Caco-2 (cell line): ENCODE data around the gene VPS13D. TPM values are rescaled to one million over a fixed set of nuclear protein-coding genes. Genes with fewer than 3 reads are reported as not detected.

Experiments used
- BruUV-seq: library from RNA; stranded (reverse); fragments of 400-500 nt; replicated peaks from 2 replicates; lab custom pipeline; 2021; lab: Mats Ljungman, UMichigan
- CTCF ChIA-PET: fragments of 300-600 bp; sonication (Branson Sonifier 250); formaldehyde crosslinking; loops from one replicate; lab custom pipeline; 2022; ENCODE audit warnings: antibody characterized with exemption; lab: Charles Lee
- POLR2A ChIA-PET: fragments of 300-600 bp; sonication (Branson Sonifier 250); formaldehyde crosslinking; loops from one replicate; lab custom pipeline; 2022; ENCODE audit warnings: antibody characterized with exemption; lab: Charles Lee
- DNase-seq, 2 experiments: peaks; one replicate each; pipeline versions ENCODE4 v3.0.0 to v3.0.0-alpha.2; 2020 to 2022
- H3K27me3 ChIP-seq: replicated peaks from 2 replicates; pipeline ENCODE4 v1.6.0; 2011; ENCODE audit warnings: low read length; ENCODE audit not compliant: control insufficient read depth, insufficient read depth
- H3K36me3 ChIP-seq: 2 replicates; pipeline ENCODE4 v1.5.1; 2011; ENCODE audit warnings: low read length; ENCODE audit not compliant: control insufficient read depth, insufficient read depth
- H3K4me1 ChIP-seq: fragments of 250-450 bp; sonication (Bioruptor Pico); 2 replicates; pipeline ENCODE4 v1.5.1; 2020; ENCODE audit warnings: mild to moderate bottlenecking
- H3K4me3 ChIP-seq: 2 replicates; pipeline ENCODE4 v1.5.1; 2011; ENCODE audit warnings: low read depth, mild to moderate bottlenecking, control low read depth, low read length
- H3K9me3 ChIP-seq: fragments of 250-450 bp; sonication (Bioruptor Pico); 2 replicates; pipeline ENCODE4 v1.5.1; 2020; ENCODE audit warnings: mild to moderate bottlenecking, moderate library complexity
- H3K27ac Mint-ChIP-seq: one replicate; pipeline ENCODE4 v1.8.0; 2022; ENCODE audit warnings: mixed read lengths; ENCODE audit not compliant: unreplicated experiment
- H3K27me3 Mint-ChIP-seq: one replicate; pipeline ENCODE4 v1.8.0; 2022; ENCODE audit warnings: mixed read lengths; ENCODE audit not compliant: insufficient read depth, unreplicated experiment
- H3K36me3 Mint-ChIP-seq: one replicate; pipeline ENCODE4 v1.8.0; 2022; ENCODE audit warnings: mild to moderate bottlenecking, mixed read lengths; ENCODE audit not compliant: insufficient read depth, unreplicated experiment
- H3K4me1 Mint-ChIP-seq: one replicate; pipeline ENCODE4 v1.8.0; 2022; ENCODE audit warnings: low read depth, mixed read lengths; ENCODE audit not compliant: unreplicated experiment
- H3K4me3 Mint-ChIP-seq: one replicate; pipeline ENCODE4 v1.8.0; 2022; ENCODE audit warnings: mild to moderate bottlenecking, moderate library complexity, mixed read lengths; ENCODE audit not compliant: unreplicated experiment
- H3K9me3 Mint-ChIP-seq: one replicate; pipeline ENCODE4 v1.8.0; 2022; ENCODE audit warnings: mixed read lengths; ENCODE audit not compliant: unreplicated experiment
- intact Hi-C: fragments of 100-400 bp; cut with micrococcal nuclease; formaldehyde crosslinking; loops from one replicate; pipeline ENCODE4 v1.10.0; 2022; ENCODE audit not compliant: unreplicated experiment
- total RNA-seq: library from RNA; stranded (reverse); gene quantifications from 2 replicates; pipeline ENCODE4 v1.2.3, GENCODE V29; 2022
- TF ChIP-seq, protein P1 (sequence below), 2 experiments: fragments of 200-600 bp in 1 of 2; IDR thresholded peaks; 1 replicate in 1 of 2; 2 replicates in 1 of 2; pipeline versions ENCODE4 v1.5.1 to v1.8.0; 2011 to 2022; ENCODE audit warnings: antibody characterized with exemption in 1 of 2, control low read depth in 1 of 2, inconsistent platforms in 1 of 2, low read depth in 1 of 2, low read length in 1 of 2, mild to moderate bottlenecking in 1 of 2, moderate library complexity in 1 of 2; ENCODE audit not compliant: insufficient read depth in 1 of 2, severe bottlenecking in 1 of 2, unreplicated experiment in 1 of 2

The VPS13D gene
- total RNA-seq, 1 experiment from 2014 or later = 25.6 TPM

DNA sequence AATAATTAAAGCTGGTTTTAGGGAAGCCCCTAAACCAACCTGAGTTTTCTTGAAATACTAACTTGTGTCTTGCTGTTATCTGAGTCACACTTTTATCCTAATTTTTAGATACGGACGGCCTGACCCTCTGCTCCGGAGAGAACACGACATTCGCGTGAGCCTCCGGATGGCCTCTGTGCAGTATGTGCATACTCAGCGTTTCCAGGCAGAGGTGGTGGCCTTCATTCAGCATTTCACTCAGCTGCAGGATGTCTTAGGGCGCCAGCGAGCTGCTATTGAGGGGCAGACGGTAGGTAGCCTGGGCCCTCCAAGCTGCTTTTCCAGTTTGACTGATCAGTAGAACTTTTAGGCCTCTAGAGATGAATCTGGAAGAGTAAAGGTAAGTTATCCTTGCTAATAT, 63.6 kb downstream of the VPS13D start:
- Mint-ChIP-seq H3K9me3 (no peaks in the 10 kb centered on the region), H3K4me1 (no peaks in the 10 kb centered on the region), H3K27ac (no peak overlapping the region), H3K36me3 (peaks cover 14% of the 10 kb centered on the region), H3K27me3 (no peaks in the 10 kb centered on the region), H3K4me3 (no peak overlapping the region)
- Histone ChIP-seq H3K27me3 (no peaks in the 10 kb centered on the region), H3K4me3 (no peak overlapping the region), H3K4me1 (no peaks in the 10 kb centered on the region), H3K9me3 (no peaks in the 10 kb centered on the region), H3K36me3 (no peaks in the 10 kb centered on the region)
- intact Hi-C loops = no loop called here
- CTCF ChIA-PET = no interaction called here
- POLR2A ChIA-PET = no interaction called here
- TF ChIP-seq, protein P1, sequence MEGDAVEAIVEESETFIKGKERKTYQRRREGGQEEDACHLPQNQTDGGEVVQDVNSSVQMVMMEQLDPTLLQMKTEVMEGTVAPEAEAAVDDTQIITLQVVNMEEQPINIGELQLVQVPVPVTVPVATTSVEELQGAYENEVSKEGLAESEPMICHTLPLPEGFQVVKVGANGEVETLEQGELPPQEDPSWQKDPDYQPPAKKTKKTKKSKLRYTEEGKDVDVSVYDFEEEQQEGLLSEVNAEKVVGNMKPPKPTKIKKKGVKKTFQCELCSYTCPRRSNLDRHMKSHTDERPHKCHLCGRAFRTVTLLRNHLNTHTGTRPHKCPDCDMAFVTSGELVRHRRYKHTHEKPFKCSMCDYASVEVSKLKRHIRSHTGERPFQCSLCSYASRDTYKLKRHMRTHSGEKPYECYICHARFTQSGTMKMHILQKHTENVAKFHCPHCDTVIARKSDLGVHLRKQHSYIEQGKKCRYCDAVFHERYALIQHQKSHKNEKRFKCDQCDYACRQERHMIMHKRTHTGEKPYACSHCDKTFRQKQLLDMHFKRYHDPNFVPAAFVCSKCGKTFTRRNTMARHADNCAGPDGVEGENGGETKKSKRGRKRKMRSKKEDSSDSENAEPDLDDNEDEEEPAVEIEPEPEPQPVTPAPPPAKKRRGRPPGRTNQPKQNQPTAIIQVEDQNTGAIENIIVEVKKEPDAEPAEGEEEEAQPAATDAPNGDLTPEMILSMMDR (IDR thresholded peaks at IDR 0.05; ENCODE audit: insufficient read depth in 1 of 2, low read depth in 1 of 2, low read length in 1 of 2, severe bottlenecking in 1 of 2, unreplicated experiment in 1 of 2) = no peak
- no peak for DNase-seq
- no TSS peak for BruUV-seq

DNA sequence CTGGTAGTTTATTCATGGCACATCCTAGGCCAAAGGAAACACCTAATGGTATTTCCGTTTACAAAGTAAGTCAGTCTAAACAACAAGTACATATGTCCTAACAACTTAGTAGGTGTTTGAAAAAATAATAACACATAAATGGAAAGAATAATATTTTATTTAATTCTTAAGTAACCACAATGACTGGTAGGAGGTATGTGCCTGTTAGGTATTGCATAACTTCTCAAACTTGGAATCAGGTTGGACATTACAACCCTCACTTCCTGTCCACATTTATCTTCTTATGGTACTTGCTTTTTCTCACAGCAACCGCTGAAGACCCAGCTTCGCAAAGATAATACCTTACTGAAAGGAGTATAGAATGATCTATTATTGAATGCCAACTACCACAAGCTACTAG, 64.2 kb downstream of the VPS13D start:
- Histone ChIP-seq H3K36me3 (no peaks in the 10 kb centered on the region), H3K27me3 (no peaks in the 10 kb centered on the region), H3K4me1 (no peaks in the 10 kb centered on the region), H3K4me3 (no peak overlapping the region), H3K9me3 (no peaks in the 10 kb centered on the region)
- POLR2A ChIA-PET = no interaction called here
- peaks cover 6% of the 10 kb centered on the region for H3K4me1 Mint-ChIP-seq
- intact Hi-C loops = no loop called here
- TF ChIP-seq, protein P1 (IDR thresholded peaks at IDR 0.05; ENCODE audit: insufficient read depth in 1 of 2, low read depth in 1 of 2, low read length in 1 of 2, severe bottlenecking in 1 of 2, unreplicated experiment in 1 of 2) = no peak
- no peak for DNase-seq
- no peaks in the 10 kb centered on the region for H3K9me3 Mint-ChIP-seq
- no peak overlapping the region for H3K4me3 Mint-ChIP-seq
- peaks cover 14% of the 10 kb centered on the region for H3K36me3 Mint-ChIP-seq
- H3K27ac Mint-ChIP-seq = no peak overlapping the region
- CTCF ChIA-PET = no interaction called here
- BruUV-seq = no TSS peak
- no peaks in the 10 kb centered on the region for H3K27me3 Mint-ChIP-seq

DNA sequence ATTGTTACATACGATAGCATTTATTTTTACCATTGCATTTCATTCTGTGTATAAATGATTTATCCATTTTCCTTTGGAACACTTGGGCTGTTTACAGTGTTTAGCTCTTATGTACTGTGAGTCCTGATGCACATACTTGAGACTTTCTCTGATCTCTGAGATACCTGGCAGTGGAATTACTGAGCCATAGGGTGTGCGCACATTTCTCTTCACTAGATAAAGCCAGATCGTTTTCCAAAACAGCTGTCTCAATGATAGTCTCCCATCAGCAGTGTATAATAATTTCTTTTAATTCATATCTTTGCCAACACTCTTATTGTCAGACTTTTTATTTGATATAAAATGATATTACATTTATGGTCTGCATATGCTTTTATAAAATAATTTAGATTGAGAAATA, 66.2 kb downstream of the VPS13D start:
- H3K27ac Mint-ChIP-seq = no peak overlapping the region
- peaks cover 20% of the 10 kb centered on the region for H3K36me3 Mint-ChIP-seq
- ChIA-PET POLR2A (no interaction called here), CTCF (no interaction called here)
- H3K36me3 ChIP-seq = no peaks in the 10 kb centered on the region
- intact Hi-C loops = no loop called here
- H3K9me3 ChIP-seq = no peaks in the 10 kb centered on the region
- DNase-seq = no peak
- no peaks in the 10 kb centered on the region for H3K9me3 Mint-ChIP-seq
- H3K27me3 ChIP-seq = no peaks in the 10 kb centered on the region
- H3K4me3 Mint-ChIP-seq = no peak overlapping the region
- H3K4me3 ChIP-seq = no peak overlapping the region
- H3K4me1 Mint-ChIP-seq = peaks cover 6% of the 10 kb centered on the region
- no peaks in the 10 kb centered on the region for H3K4me1 ChIP-seq
- H3K27me3 Mint-ChIP-seq = no peaks in the 10 kb centered on the region
- BruUV-seq = no TSS peak
- TF ChIP-seq, protein P1 (IDR thresholded peaks at IDR 0.05; ENCODE audit: insufficient read depth in 1 of 2, low read depth in 1 of 2, low read length in 1 of 2, severe bottlenecking in 1 of 2, unreplicated experiment in 1 of 2) = no peak
